HEK293 (cell line): ENCODE measurements around the gene BSDC1.

Experiments used
- BCL11A ChIP-seq: fragments of 450-650 bp; formaldehyde crosslinking; IDR thresholded peaks from 2 replicates; pipeline ENCODE4 v1.5.1; 2016; ENCODE audit warnings: low read depth, missing biosample characterization, missing genetic modification characterization
- GFI1B ChIP-seq: fragments of 450-650 bp; formaldehyde crosslinking; IDR thresholded peaks from 2 replicates; pipeline ENCODE4 v1.5.1; 2016; ENCODE audit warnings: missing biosample characterization, missing genetic modification characterization
- IKZF3 ChIP-seq: fragments of 450-650 bp; IDR thresholded peaks from 2 replicates; pipeline ENCODE4 v1.5.0; 2018; ENCODE audit warnings: missing biosample characterization, mild to moderate bottlenecking, missing genetic modification characterization, moderate library complexity
- KLF16 ChIP-seq: fragments of 450-650 bp; formaldehyde crosslinking; IDR thresholded peaks from 2 replicates; pipeline ENCODE4 v1.5.1; 2017; ENCODE audit warnings: missing biosample characterization, missing genetic modification characterization
- RBAK ChIP-seq: fragments of 450-650 bp; formaldehyde crosslinking; IDR thresholded peaks from 2 replicates; pipeline ENCODE4 v1.5.1; 2016; ENCODE audit warnings: missing biosample characterization, missing genetic modification characterization
- SP2 ChIP-seq: fragments of 450-650 bp; formaldehyde crosslinking; IDR thresholded peaks from 2 replicates; pipeline ENCODE4 v1.5.1; 2016; ENCODE audit warnings: missing biosample characterization, missing genetic modification characterization
- ZBTB21 ChIP-seq: fragments of 450-650 bp; formaldehyde crosslinking; IDR thresholded peaks from 2 replicates; pipeline ENCODE4 v1.5.1; 2017; ENCODE audit warnings: missing biosample characterization, missing genetic modification characterization
- ZBTB48 ChIP-seq: fragments of 450-650 bp; formaldehyde crosslinking; IDR thresholded peaks from 2 replicates; pipeline ENCODE4 v1.5.1; 2016; ENCODE audit warnings: missing biosample characterization, missing genetic modification characterization
- ZFP41 ChIP-seq: fragments of 450-650 bp; formaldehyde crosslinking; IDR thresholded peaks from 2 replicates; pipeline ENCODE4 v1.5.1; 2016; ENCODE audit warnings: missing biosample characterization, missing genetic modification characterization, borderline replicate concordance
- ZFP69B ChIP-seq: fragments of 450-650 bp; formaldehyde crosslinking; IDR thresholded peaks from 2 replicates; pipeline ENCODE4 v1.5.1; 2016; ENCODE audit warnings: missing biosample characterization, missing genetic modification characterization
- ZNF140 ChIP-seq: fragments of 450-650 bp; formaldehyde crosslinking; IDR thresholded peaks from 2 replicates; pipeline ENCODE4 v1.5.1; 2016; ENCODE audit warnings: missing biosample characterization, missing genetic modification characterization
- ZNF157 ChIP-seq: fragments of 450-650 bp; formaldehyde crosslinking; IDR thresholded peaks from 2 replicates; pipeline ENCODE4 v1.5.1; 2016; ENCODE audit warnings: missing biosample characterization, missing genetic modification characterization
- ZNF169 ChIP-seq: fragments of 450-650 bp; formaldehyde crosslinking; IDR thresholded peaks from 2 replicates; pipeline ENCODE4 v1.5.1; 2016; ENCODE audit warnings: missing biosample characterization, missing genetic modification characterization
- ZNF174 ChIP-seq: fragments of 450-650 bp; formaldehyde crosslinking; IDR thresholded peaks from 2 replicates; pipeline ENCODE4 v1.5.0; 2017; ENCODE audit warnings: missing biosample characterization, mild to moderate bottlenecking, missing genetic modification characterization
- ZNF184 ChIP-seq: fragments of 450-650 bp; IDR thresholded peaks from 2 replicates; pipeline ENCODE4 v1.5.1; 2018; ENCODE audit warnings: missing biosample characterization, mild to moderate bottlenecking, missing genetic modification characterization
- ZNF311 ChIP-seq: fragments of 450-650 bp; formaldehyde crosslinking; IDR thresholded peaks from 2 replicates; pipeline ENCODE4 v1.5.1; 2017; ENCODE audit warnings: missing biosample characterization, missing genetic modification characterization, borderline replicate concordance
- ZNF404 ChIP-seq: fragments of 450-650 bp; formaldehyde crosslinking; IDR thresholded peaks from 2 replicates; pipeline ENCODE4 v1.5.1; 2017; ENCODE audit warnings: missing biosample characterization, missing genetic modification characterization
- ZNF423 ChIP-seq: fragments of 450-650 bp; formaldehyde crosslinking; IDR thresholded peaks from 2 replicates; pipeline ENCODE4 v1.5.1; 2016; ENCODE audit warnings: missing biosample characterization, missing genetic modification characterization
- ZNF426 ChIP-seq: fragments of 450-650 bp; formaldehyde crosslinking; IDR thresholded peaks from 2 replicates; pipeline ENCODE4 v1.5.1; 2017; ENCODE audit warnings: missing biosample characterization, missing genetic modification characterization, mild to moderate bottlenecking, inconsistent platforms, moderate library complexity
- ZNF501 ChIP-seq: fragments of 450-650 bp; formaldehyde crosslinking; IDR thresholded peaks from 2 replicates; pipeline ENCODE4 v1.5.1; 2016; ENCODE audit warnings: missing biosample characterization, missing genetic modification characterization
- ZNF530 ChIP-seq: fragments of 450-650 bp; formaldehyde crosslinking; IDR thresholded peaks from 2 replicates; pipeline ENCODE4 v1.5.1; 2016; ENCODE audit warnings: low read depth, missing biosample characterization, missing genetic modification characterization
- ZNF585B ChIP-seq: fragments of 450-650 bp; formaldehyde crosslinking; IDR thresholded peaks from 2 replicates; pipeline ENCODE4 v1.5.1; 2016; ENCODE audit warnings: missing biosample characterization, missing genetic modification characterization
- ZNF621 ChIP-seq: fragments of 450-650 bp; formaldehyde crosslinking; IDR thresholded peaks from 2 replicates; pipeline ENCODE4 v1.5.1; 2017; ENCODE audit warnings: missing biosample characterization, missing genetic modification characterization
- ZNF654 ChIP-seq: fragments of 450-650 bp; formaldehyde crosslinking; IDR thresholded peaks from 2 replicates; pipeline ENCODE4 v1.5.1; 2016; ENCODE audit warnings: low read depth, missing biosample characterization, missing genetic modification characterization
- ZNF660 ChIP-seq: fragments of 450-650 bp; IDR thresholded peaks from 2 replicates; pipeline ENCODE4 v1.5.1; 2018; ENCODE audit warnings: missing biosample characterization, mild to moderate bottlenecking, missing genetic modification characterization
- ZNF664 ChIP-seq: fragments of 450-650 bp; formaldehyde crosslinking; IDR thresholded peaks from 2 replicates; pipeline ENCODE4 v1.5.1; 2016; ENCODE audit warnings: missing biosample characterization, missing genetic modification characterization
- ZNF76 ChIP-seq: fragments of 450-650 bp; formaldehyde crosslinking; IDR thresholded peaks from 2 replicates; pipeline ENCODE4; 2016; ENCODE audit warnings: low read depth, missing biosample characterization, missing genetic modification characterization, borderline replicate concordance
- ZXDB ChIP-seq: fragments of 450-650 bp; formaldehyde crosslinking; IDR thresholded peaks from 2 replicates; pipeline ENCODE4 v1.5.1; 2016; ENCODE audit warnings: missing biosample characterization, missing genetic modification characterization
- TF ChIP-seq, protein P1 (sequence below): fragments of 450-650 bp; formaldehyde crosslinking; IDR thresholded peaks from 2 replicates; pipeline ENCODE4 v1.5.1; 2016; ENCODE audit warnings: missing biosample characterization, missing genetic modification characterization, low read depth
- TF ChIP-seq, protein P2 (sequence below): fragments of 450-650 bp; formaldehyde crosslinking; IDR thresholded peaks from 2 replicates; pipeline ENCODE4 v1.5.1; 2017; ENCODE audit warnings: missing biosample characterization, missing genetic modification characterization
- TF ChIP-seq, protein P3 (sequence below): fragments of 450-650 bp; formaldehyde crosslinking; IDR thresholded peaks from 2 replicates; pipeline ENCODE4; 2016; ENCODE audit warnings: missing biosample characterization, missing genetic modification characterization
- TF ChIP-seq, protein P4 (sequence below): fragments of 450-650 bp; formaldehyde crosslinking; IDR thresholded peaks from 2 replicates; pipeline ENCODE4 v1.5.1; 2016; ENCODE audit warnings: missing biosample characterization, missing genetic modification characterization
- TF ChIP-seq, protein P5 (sequence below): fragments of 450-650 bp; formaldehyde crosslinking; IDR thresholded peaks from 2 replicates; pipeline ENCODE4 v1.5.1; 2016; ENCODE audit warnings: missing biosample characterization, missing genetic modification characterization

BSDC1 gene

DNA sequence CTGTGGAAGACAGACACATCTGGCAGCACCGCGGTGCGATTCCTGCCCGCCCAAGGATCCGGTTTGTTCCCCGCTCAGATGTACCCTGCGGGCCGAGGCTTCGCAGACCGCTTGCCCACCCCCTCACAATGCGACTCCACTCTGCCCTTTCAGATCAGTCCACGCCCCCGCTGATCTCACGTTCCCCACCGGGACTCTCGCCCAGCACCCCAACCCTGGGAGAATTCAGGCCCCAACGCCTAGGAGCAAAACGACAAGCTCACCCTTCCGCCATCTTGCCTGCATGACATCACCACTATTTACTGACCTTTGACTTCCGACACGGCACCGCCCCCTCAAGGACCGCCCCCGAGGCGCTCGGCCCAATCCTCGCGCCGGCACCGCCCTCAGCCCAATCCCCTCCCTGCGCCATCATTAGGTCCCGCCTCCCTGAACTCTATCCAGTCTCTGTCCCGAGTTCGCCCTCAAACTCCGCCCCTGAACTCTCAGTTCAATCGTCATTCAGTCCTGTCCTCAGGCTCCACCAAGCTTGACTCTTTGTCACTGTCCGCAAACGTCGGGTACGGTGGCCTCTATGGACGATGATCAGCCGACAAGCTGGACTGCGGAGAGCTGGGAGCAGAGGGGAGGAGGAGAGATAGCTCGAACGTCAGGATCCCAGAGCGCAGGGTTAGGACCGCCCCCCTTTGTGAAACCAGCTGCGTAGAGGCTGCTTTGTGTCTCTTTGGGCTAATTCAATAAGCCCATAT is at the start of gene BSDC1 (continued):
- TF ChIP-seq, protein P1, sequence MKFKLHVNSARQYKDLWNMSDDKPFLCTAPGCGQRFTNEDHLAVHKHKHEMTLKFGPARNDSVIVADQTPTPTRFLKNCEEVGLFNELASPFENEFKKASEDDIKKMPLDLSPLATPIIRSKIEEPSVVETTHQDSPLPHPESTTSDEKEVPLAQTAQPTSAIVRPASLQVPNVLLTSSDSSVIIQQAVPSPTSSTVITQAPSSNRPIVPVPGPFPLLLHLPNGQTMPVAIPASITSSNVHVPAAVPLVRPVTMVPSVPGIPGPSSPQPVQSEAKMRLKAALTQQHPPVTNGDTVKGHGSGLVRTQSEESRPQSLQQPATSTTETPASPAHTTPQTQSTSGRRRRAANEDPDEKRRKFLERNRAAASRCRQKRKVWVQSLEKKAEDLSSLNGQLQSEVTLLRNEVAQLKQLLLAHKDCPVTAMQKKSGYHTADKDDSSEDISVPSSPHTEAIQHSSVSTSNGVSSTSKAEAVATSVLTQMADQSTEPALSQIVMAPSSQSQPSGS (tag by site-specific recombination), result peak; percentile 100
- TF ChIP-seq ZNF423 (tag by site-specific recombination) (no peak; the same call in 1 of the 2 replicates), ZNF76 (peak; percentile 77), ZFP41 (tag by site-specific recombination) (no peak), ZNF426 (tag by site-specific recombination) (no peak), ZNF621 (tag by site-specific recombination) (no peak), GFI1B (tag by site-specific recombination) (no peak), ZFP69B (tag by site-specific recombination) (peak; percentile 57), ZNF585B (tag by site-specific recombination) (no peak), ZNF660 (peak; percentile 31; the same call in 1 of the 2 replicates), BCL11A (tag by site-specific recombination) (peak; percentile 14; the same call in 1 of the 2 replicates), ZBTB48 (tag by site-specific recombination) (no peak), ZNF311 (tag by site-specific recombination) (no peak), ZNF169 (tag by site-specific recombination) (0 out of 2 replicates have a peak, but pooled peaks have one; percentile 48), ZNF174 (tag by site-specific recombination) (no peak), RBAK (tag by site-specific recombination) (no peak), ZNF140 (no peak), ZNF530 (tag by site-specific recombination) (no peak), KLF16 (tag by site-specific recombination) (peak; percentile 98), ZXDB (tag by site-specific recombination) (peak; percentile 90), ZBTB21 (tag by site-specific recombination) (peak; percentile 87), ZNF404 (tag by site-specific recombination) (no peak), IKZF3 (peak; percentile 15; the same call in 1 of the 2 replicates), ZNF654 (tag by site-specific recombination) (no peak), ZNF664 (tag by site-specific recombination) (no peak), ZNF184 (tag by site-specific recombination) (no peak), SP2 (tag by site-specific recombination) (peak; percentile 100), ZNF501 (tag by site-specific recombination) (peak; percentile 97; the same call in 1 of the 2 replicates), ZNF157 (tag by site-specific recombination) (no peak)
- TF ChIP-seq, protein P2, sequence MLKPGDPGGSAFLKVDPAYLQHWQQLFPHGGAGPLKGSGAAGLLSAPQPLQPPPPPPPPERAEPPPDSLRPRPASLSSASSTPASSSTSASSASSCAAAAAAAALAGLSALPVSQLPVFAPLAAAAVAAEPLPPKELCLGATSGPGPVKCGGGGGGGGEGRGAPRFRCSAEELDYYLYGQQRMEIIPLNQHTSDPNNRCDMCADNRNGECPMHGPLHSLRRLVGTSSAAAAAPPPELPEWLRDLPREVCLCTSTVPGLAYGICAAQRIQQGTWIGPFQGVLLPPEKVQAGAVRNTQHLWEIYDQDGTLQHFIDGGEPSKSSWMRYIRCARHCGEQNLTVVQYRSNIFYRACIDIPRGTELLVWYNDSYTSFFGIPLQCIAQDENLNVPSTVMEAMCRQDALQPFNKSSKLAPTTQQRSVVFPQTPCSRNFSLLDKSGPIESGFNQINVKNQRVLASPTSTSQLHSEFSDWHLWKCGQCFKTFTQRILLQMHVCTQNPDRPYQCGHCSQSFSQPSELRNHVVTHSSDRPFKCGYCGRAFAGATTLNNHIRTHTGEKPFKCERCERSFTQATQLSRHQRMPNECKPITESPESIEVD (tag by site-specific recombination), result no peak
- TF ChIP-seq, protein P3, sequence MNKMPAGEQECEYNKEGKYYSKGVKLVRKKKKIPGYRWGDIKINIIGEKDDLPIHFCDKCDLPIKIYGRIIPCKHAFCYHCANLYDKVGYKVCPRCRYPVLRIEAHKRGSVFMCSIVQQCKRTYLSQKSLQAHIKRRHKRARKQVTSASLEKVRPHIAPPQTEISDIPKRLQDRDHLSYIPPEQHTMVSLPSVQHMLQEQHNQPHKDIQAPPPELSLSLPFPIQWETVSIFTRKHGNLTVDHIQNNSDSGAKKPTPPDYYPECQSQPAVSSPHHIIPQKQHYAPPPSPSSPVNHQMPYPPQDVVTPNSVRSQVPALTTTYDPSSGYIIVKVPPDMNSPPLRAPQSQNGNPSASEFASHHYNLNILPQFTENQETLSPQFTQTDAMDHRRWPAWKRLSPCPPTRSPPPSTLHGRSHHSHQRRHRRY (tag by site-specific recombination), result no peak
- TF ChIP-seq, protein P4, sequence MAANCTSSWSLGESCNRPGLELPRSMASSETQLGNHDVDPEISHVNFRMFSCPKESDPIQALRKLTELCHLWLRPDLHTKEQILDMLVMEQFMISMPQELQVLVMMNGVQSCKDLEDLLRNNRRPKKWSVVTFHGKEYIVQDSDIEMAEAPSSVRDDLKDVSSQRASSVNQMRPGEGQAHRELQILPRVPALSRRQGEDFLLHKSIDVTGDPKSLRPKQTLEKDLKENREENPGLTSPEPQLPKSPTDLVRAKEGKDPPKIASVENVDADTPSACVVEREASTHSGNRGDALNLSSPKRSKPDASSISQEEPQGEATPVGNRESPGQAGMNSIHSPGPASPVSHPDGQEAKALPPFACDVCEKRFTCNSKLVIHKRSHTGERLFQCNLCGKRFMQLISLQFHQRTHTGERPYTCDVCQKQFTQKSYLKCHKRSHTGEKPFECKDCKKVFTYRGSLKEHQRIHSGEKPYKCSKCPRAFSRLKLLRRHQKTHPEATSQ (tag by site-specific recombination), result peak; percentile 76; the same call in 1 of the 2 replicates
- TF ChIP-seq, protein P5, sequence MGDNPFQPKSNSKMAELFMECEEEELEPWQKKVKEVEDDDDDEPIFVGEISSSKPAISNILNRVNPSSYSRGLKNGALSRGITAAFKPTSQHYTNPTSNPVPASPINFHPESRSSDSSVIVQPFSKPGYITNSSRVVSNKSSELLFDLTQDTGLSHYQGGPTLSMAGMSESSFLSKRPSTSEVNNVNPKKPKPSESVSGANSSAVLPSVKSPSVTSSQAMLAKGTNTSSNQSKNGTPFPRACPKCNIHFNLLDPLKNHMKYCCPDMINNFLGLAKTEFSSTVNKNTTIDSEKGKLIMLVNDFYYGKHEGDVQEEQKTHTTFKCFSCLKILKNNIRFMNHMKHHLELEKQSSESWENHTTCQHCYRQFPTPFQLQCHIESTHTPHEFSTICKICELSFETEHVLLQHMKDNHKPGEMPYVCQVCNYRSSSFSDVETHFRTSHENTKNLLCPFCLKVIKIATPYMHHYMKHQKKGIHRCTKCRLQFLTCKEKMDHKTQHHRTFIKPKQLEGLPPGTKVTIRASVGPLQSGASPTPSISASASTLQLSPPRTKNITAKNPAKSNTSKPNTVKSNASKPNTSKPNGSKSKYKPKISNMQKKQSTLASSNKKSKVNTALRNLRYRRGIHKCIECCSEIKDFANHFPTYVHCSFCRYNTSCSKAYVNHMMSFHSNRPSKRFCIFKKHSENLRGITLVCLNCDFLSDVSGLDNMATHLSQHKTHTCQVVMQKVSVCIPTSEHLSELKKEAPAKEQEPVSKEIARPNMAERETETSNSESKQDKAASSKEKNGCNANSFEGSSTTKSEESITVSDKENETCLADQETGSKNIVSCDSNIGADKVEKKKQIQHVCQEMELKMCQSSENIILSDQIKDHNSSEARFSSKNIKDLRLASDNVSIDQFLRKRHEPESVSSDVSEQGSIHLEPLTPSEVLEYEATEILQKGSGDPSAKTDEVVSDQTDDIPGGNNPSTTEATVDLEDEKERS, result peak; percentile 71; the same call in 1 of the 2 replicates
